Measurements from ENCODE around the gene SV2B.

SV2B gene

DNA sequence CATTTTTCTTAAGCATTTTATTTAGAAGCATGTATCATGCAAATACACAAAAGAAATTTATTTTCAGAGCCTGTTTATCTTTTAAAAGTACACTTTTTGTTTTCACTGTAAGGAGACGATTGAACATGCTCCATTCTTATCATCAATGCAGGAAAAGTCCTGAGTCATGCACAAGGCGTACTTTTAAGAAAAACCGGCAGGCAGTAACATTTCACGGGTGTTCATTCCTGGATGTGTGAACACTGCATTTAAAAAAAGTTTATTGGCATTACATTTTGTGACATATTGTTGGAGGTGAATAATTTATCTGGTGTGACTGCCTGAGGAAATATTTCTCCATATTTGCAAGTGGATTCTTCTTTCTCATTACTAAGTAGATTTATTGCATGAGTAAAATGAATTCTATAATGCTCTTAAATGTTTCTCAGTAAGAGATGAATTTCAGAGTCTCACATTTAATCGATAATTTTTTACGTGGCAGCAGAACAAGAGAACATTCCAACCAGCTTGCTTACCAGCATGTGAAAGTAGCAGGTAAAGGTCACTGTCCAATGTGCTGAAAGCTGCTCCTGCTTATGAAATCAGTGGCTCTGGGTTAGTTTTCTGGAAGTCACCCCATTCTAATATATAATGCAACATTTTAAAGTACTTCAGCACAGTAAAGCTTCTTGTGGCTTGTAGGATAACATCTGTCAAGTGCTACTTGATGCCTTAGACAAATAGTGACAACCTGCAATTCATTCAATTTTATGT lies 87.0 kb downstream of the SV2B start:
- H3K9me3 Mint-ChIP-seq, result no peaks in the 10 kb centered on the region
- H3K36me3 Mint-ChIP-seq, result no peaks in the 10 kb centered on the region
- no peak overlapping the region for H3K4me3 Mint-ChIP-seq
- H3K27ac Mint-ChIP-seq, result no peak overlapping the region
- no peaks in the 10 kb centered on the region for H3K4me1 Mint-ChIP-seq
- no peak for ATAC-seq
- H3K27me3 Mint-ChIP-seq, result peaks cover 51% of the 10 kb centered on the region

GRCh38 chr15:91192285-91192684 lies 92.2 kb downstream of the SV2B start:
- no peaks in the 10 kb centered on the region for H3K36me3 Mint-ChIP-seq
- ATAC-seq, result no peak
- no peak overlapping the region for H3K27ac Mint-ChIP-seq
- H3K27me3 Mint-ChIP-seq, result peaks cover 53% of the 10 kb centered on the region
- no peaks in the 10 kb centered on the region for H3K9me3 Mint-ChIP-seq
- H3K4me1 Mint-ChIP-seq, result no peaks in the 10 kb centered on the region
- H3K4me3 Mint-ChIP-seq, result no peak overlapping the region

- no peaks in the 10 kb centered on the region for H3K9me3 Mint-ChIP-seq
- no peak overlapping the region for H3K4me3 Mint-ChIP-seq
- peaks cover 53% of the 10 kb centered on the region for H3K27me3 Mint-ChIP-seq
- no peaks in the 10 kb centered on the region for H3K36me3 Mint-ChIP-seq
- no peaks in the 10 kb centered on the region for H3K4me1 Mint-ChIP-seq
- no peak for ATAC-seq
- H3K27ac Mint-ChIP-seq, result no peak overlapping the region
These were observed 92.8 kb downstream of the SV2B start for GRCh38 chr15:91192690-91193377.

- H3K9me3 Mint-ChIP-seq, result no peaks in the 10 kb centered on the region
- no peak for ATAC-seq
- peaks cover 53% of the 10 kb centered on the region for H3K27me3 Mint-ChIP-seq
- no peak overlapping the region for H3K4me3 Mint-ChIP-seq
- no peaks in the 10 kb centered on the region for H3K36me3 Mint-ChIP-seq
- no peak overlapping the region for H3K27ac Mint-ChIP-seq
- no peaks in the 10 kb centered on the region for H3K4me1 Mint-ChIP-seq
These were observed 93.3 kb downstream of the SV2B start for GRCh38 chr15:91193378-91193720.

DNA sequence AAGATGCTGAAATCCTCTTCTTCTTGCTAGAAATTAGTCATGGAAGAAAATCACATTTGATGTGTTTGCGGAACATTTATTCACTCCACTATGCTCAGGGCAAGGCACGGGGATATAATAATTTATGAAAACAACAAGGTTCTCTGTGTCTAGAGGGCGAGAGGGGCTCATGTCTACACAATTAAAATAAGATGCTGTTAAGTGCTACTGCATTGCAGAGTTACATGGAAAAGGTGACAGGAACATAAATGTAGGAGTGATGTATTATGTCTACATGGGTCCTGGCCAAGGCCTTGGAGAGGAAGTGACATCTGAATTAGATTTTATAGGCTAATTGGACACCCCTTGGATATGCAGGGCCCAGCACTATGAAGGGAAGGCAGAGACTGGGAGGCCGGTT lies 96.1 kb downstream of the SV2B start:
- ATAC-seq, result no peak
- no peaks in the 10 kb centered on the region for H3K4me1 Mint-ChIP-seq
- no peak overlapping the region for H3K27ac Mint-ChIP-seq
- H3K36me3 Mint-ChIP-seq, result no peaks in the 10 kb centered on the region
- peaks cover 41% of the 10 kb centered on the region for H3K27me3 Mint-ChIP-seq
- no peaks in the 10 kb centered on the region for H3K9me3 Mint-ChIP-seq
- no peak overlapping the region for H3K4me3 Mint-ChIP-seq

DNA sequence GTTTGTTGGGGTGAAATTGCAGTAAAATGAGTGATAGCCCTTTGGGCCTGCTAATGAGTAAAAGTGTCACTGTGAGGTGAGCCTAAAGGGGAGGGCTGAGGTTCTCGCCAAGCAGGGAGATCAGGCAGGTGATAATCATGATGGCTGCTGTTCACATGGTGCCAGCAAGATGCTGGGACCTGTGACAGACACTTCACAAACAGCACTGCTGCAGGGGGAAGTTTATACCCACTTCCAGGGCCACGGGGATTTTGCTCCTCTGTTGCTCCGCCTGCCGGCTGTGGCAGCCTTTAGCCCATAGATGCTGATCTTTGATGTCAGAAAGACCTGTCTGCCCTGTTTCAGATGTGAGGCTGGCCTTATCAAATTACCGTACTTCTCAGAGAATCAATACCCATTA lies 96.7 kb downstream of the SV2B start:
- H3K9me3 Mint-ChIP-seq, result no peaks in the 10 kb centered on the region
- no peaks in the 10 kb centered on the region for H3K4me1 Mint-ChIP-seq
- peaks cover 41% of the 10 kb centered on the region for H3K27me3 Mint-ChIP-seq
- ATAC-seq, result no peak
- H3K4me3 Mint-ChIP-seq, result no peak overlapping the region
- H3K36me3 Mint-ChIP-seq, result no peaks in the 10 kb centered on the region
- no peak overlapping the region for H3K27ac Mint-ChIP-seq

GRCh38 chr15:91199511-91199910 lies 99.5 kb downstream of the SV2B start:
- H3K4me1 Mint-ChIP-seq, result no peaks in the 10 kb centered on the region
- H3K9me3 Mint-ChIP-seq, result no peaks in the 10 kb centered on the region
- no peak overlapping the region for H3K4me3 Mint-ChIP-seq
- H3K27ac Mint-ChIP-seq, result no peak overlapping the region
- no peaks in the 10 kb centered on the region for H3K36me3 Mint-ChIP-seq
- ATAC-seq, result no peak
- peaks cover 20% of the 10 kb centered on the region for H3K27me3 Mint-ChIP-seq

DNA sequence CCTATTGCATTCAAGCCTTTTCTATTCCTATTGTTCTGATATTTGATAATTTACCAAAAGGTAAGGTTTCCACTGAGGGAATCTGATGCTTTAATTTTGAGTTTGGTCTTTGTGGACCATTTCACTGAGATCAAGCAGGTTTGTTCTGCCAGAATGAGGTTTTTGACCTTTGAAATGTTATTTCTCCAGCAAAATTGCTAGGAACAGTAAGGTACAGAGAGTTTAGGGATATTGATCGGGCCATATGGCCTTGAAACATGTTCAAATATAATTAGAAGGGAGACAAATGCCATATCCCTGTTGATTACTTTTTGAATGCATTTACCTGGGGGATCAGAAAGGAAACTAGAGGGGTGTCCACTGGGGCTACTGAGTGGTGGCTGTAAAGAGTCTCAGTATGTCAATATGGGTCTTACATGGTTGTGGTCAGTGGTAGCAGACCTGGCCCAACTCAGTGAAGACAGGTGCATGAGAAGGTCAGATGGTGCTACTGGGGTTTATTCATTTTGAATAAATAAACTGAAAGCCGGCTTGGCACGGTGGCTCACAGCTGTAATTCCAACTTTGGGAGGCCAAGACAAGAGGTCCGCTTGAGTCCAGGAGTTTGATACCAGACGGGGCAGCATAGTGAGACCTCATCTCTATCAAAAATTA lies 100.2 kb downstream of the SV2B start:
- Mint-ChIP-seq H3K4me3 (no peak overlapping the region), H3K36me3 (no peaks in the 10 kb centered on the region), H3K27ac (no peak overlapping the region), H3K4me1 (no peaks in the 10 kb centered on the region), H3K27me3 (peaks cover 20% of the 10 kb centered on the region), H3K9me3 (no peaks in the 10 kb centered on the region)
- ATAC-seq, result no peak

DNA sequence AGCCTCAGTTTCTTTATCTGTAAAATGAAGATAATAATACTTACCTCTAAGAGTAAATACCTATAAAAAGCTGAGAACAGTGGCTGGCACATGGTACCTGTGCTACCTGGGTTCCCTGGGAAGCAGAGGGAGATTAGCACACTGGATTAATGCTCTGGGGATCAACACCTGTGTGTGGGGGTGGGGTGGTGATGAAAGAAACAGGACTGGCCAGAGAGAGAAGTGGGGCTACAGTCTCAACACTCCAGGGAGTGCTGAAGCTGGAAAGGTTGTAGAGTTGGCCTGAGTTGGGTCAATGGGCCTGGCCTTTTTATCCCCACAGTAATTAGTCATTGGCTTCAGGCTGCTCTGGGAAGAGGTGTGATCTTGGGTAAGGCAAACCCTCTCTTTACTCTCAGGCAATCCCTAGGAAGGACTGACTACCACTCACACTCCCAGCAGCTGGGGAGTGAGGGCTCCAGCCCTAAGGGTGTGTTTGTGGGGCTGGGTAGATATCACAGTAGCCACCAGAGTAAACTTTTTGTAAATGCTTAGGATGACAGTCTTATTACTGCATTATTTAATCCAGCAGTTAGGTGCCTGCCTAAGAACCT lies 102.5 kb downstream of the SV2B start:
- H3K4me1 Mint-ChIP-seq, result no peaks in the 10 kb centered on the region
- no peak overlapping the region for H3K4me3 Mint-ChIP-seq
- no peak overlapping the region for H3K27ac Mint-ChIP-seq
- no peak for ATAC-seq
- no peaks in the 10 kb centered on the region for H3K36me3 Mint-ChIP-seq
- H3K9me3 Mint-ChIP-seq, result no peaks in the 10 kb centered on the region
- H3K27me3 Mint-ChIP-seq, result peaks cover 12% of the 10 kb centered on the region

GRCh38 chr15:91203619-91204203 lies 103.7 kb downstream of the SV2B start:
- Mint-ChIP-seq H3K9me3 (no peaks in the 10 kb centered on the region), H3K36me3 (no peaks in the 10 kb centered on the region), H3K27me3 (peaks cover 12% of the 10 kb centered on the region), H3K4me3 (no peak overlapping the region), H3K27ac (no peak overlapping the region), H3K4me1 (no peaks in the 10 kb centered on the region)
- ATAC-seq, result no peak

GRCh38 chr15:91208371-91208770 lies 108.3 kb downstream of the SV2B start:
- Mint-ChIP-seq H3K27ac (no peak overlapping the region), H3K27me3 (peaks cover 20% of the 10 kb centered on the region), H3K36me3 (no peaks in the 10 kb centered on the region), H3K4me1 (no peaks in the 10 kb centered on the region), H3K9me3 (no peaks in the 10 kb centered on the region), H3K4me3 (no peak overlapping the region)
- ATAC-seq, result no peak

DNA sequence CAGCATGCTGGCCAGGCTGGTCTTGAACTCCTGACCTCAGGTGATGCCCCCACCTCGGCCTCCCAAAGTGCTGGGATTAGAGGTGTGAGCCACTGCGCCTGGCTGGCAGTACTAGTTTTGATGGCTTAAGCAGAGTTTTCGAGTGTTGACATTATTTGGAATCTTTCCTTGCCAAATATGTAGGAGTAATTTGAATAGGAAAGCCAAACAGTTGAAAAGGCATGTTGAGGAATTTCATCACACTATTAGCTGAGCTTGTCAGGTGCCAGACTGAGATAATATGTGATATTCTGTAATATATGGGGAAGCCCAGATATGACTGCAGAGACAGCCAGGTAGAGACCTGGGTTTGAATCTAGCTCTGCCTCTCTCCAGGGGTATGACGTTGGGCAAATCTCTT lies 109.3 kb downstream of the SV2B start:
- no peak for ATAC-seq
- H3K27ac Mint-ChIP-seq, result no peak overlapping the region
- H3K36me3 Mint-ChIP-seq, result no peaks in the 10 kb centered on the region
- no peaks in the 10 kb centered on the region for H3K4me1 Mint-ChIP-seq
- peaks cover 3% of the 10 kb centered on the region for H3K9me3 Mint-ChIP-seq
- peaks cover 20% of the 10 kb centered on the region for H3K27me3 Mint-ChIP-seq
- no peak overlapping the region for H3K4me3 Mint-ChIP-seq

DNA sequence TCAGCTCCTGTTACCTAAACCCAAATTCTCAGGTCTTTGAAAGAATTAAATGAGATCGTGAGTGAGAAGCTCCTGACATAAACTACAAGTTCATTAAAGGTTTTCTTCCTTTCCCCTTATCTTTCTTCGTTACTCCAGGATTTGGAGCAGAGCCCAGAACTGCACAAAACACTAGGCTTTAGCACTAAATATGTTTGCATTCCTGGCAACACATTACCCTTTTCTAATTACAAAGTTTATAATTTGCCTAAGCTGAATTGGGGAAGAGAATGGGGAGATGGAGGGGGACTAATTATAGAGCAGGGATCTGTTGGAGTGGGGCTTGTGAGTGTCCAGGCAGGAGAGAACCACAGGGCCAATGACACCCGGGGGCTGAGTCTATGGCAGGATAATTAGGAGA lies 109.7 kb downstream of the SV2B start:
- no peak overlapping the region for H3K27ac Mint-ChIP-seq
- H3K4me3 Mint-ChIP-seq, result no peak overlapping the region
- H3K27me3 Mint-ChIP-seq, result peaks cover 20% of the 10 kb centered on the region
- peaks cover 3% of the 10 kb centered on the region for H3K9me3 Mint-ChIP-seq
- no peak for ATAC-seq
- no peaks in the 10 kb centered on the region for H3K4me1 Mint-ChIP-seq
- H3K36me3 Mint-ChIP-seq, result no peaks in the 10 kb centered on the region

GRCh38 chr15:91214675-91215590 lies 114.9 kb downstream of the SV2B start:
- Mint-ChIP-seq H3K27ac (no peak overlapping the region), H3K4me1 (no peaks in the 10 kb centered on the region), H3K27me3 (peaks cover 23% of the 10 kb centered on the region), H3K36me3 (no peaks in the 10 kb centered on the region), H3K9me3 (peaks cover 3% of the 10 kb centered on the region), H3K4me3 (no peak overlapping the region)
- no peak for ATAC-seq

Measured in stimulated activated memory B cell treated with anti-CD40 and anti-IgM and Interleukin-4, amounts not matched to agents 10 μg/mL and 1 μg/mL and 100 μg/mL, for 72 hours (primary cell).